NCI-H146 treated with DMSO at 0.1 percent for 48 hours (cell line): ENCODE results near the gene HERC2.
"Not testable (repeated sequence)": the region's sequence is repeated elsewhere in the genome, so short reads cannot be mapped to it uniquely, and the experiment has no call there.

Experiments
- DNase-seq: peaks from one replicate; lab custom pipeline; 2025; ENCODE audit not compliant: unreplicated experiment; lab: John Stamatoyannopoulos, UW

Gene HERC2

DNA sequence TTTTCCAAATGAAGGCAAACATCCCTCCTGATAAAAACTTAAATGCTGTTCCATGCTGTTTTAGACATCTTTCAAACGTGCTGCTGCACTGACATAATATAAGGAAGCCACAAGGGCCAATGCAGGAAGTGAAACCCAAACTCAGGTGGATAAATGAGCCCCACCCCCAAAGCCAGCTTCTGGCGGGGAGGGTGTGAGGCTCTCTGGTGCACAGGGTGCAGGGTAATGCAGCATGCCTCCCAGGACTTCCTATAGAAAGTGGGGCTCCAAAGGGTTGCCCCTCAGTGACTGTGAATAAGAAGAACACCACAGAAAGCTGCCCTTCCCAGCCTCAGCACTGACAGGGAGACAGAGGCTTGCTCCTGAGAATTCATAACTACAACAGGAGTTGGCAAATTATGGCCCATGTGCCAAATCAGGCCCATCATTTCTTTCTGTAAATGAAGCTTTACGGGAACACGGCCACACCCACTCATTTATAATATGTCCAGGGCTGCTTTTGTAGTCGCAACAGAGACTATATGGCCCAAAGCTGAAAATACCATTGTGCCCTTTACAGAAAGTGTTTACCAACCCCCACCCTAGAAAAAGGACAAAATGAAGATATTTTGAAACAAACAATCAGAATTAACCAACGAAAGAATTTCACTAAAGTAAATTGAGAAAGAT, 185.6 kb downstream of the HERC2 start:
- DNase-seq: not testable (repeated sequence)

- DNase-seq: no peak
These were observed 188.7 kb downstream of the HERC2 start for GRCh38 chr15:28133281-28133680.

DNA sequence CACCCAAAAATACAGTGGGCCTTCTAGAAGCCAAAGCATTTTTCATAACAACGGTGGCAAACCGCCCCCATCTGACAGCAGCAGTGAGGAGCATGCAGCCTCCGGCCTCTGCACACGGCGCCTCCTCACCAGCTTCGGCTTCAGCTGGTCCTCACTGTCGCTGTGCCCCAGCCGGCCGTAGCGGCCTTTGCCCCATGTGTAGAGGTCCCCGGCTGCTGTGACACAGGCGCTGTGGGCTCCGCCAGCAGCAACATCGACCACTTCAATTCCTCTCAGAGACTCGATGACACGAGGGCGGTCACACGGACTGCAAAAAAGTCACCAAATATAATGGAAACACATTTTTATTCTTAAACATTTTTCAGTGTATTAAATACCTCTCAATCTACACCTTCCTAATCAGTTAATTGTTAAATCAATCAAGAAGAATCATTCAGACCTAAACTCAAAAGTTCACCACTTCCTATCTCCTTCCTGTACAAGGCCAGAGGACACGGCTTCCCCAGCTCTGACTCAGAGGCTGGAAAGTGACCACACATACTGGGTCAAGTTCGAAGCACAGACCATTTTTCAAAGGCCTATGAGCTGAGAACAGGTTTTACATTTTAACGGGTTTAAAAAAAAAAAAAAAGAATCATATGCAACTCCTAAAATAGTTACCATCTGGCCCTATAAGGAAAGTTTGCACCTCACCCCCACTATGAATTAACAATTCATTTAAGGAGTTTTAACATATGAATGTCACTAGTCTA, 189.3 kb downstream of the HERC2 start:
- no peak for DNase-seq

GRCh38 chr15:28131946-28132345, 190.0 kb downstream of the HERC2 start:
- DNase-seq: no peak

GRCh38 chr15:28131400-28131799, 190.6 kb downstream of the HERC2 start:
- DNase-seq: no peak

- DNase-seq: no peak
These were observed 191.3 kb downstream of the HERC2 start for GRCh38 chr15:28130651-28131050.

DNA sequence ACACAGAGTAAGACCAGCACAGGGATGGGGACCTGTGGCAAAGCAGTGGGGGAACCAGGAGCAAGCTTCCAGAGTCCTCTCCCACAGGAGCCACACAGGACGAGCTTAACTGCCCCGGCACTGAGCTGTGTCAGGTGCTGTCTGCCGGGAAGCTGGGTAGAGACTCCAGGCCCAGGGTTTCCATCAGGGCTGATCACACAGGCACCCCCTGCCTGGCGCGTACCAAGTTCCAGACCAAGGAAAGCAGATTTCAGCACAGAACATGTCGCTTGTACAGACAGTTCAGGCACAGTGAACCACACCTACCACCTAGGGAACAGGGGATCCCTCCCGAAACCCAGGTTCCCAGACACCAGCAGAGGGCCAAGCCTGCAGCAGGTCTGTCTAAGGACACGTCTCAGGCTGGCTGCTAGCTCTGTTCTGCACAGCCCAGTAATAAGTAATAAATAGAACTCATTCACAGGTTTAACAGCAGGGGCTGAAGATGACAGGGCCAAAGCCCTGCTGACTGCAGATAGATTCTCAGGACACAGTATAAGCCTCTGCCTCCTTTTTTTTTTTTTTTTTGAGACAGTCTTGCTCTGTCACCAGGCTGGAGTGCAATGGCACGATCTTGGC, 192.6 kb downstream of the HERC2 start:
- no peak for DNase-seq

DNA sequence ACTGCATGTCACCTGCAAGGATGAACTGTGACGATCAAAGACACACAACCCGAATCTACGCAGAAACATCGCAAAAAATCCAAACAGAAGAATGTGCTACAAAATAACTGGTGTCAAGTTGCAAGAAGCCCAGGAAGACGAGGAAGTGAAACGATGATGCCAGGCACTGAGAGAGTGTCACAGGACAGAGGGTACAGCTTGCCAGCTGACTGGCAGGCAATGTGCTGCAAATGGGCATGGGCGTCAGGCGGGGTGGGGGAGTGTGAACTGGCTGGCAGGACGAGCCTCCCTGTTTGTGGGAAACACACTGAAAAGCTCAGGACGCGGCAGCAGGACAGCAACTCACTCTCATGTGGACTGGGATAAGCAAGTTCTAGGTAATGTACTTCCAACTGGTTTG, 193.9 kb downstream of the HERC2 start:
- no peak for DNase-seq

GRCh38 chr15:28127036-28127435, 194.9 kb downstream of the HERC2 start:
- no peak for DNase-seq

GRCh38 chr15:28125673-28126651, 196.0 kb downstream of the HERC2 start:
- DNase-seq: peak; percentile 3

GRCh38 chr15:28124841-28125240, 197.1 kb downstream of the HERC2 start:
- DNase-seq: no peak

- DNase-seq: peak; percentile 10
These were observed 198.5 kb downstream of the HERC2 start for GRCh38 chr15:28123408-28124023.

- no peak for DNase-seq
These were observed 199.7 kb downstream of the HERC2 start for GRCh38 chr15:28122038-28122949.

DNA sequence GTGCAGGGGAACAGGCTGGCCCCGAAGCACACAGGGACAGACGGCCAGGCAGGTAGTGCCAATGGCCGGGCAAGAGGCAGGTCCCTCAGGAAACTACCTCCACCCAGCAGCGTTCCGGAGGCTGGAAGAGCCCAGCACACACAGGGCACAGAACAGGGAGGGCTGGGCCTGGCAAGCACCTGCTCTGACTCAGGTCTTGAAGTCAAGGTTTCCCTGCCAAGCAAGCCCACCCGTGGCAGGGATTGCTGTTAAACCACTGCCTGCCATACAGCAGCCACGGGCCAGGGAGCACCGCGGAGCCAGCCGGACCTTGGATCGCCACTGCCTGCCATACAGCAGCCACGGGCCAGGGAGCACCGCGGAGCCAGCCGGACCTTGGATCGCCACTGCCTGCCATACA, 200.4 kb downstream of the HERC2 start:
- DNase-seq: not testable (repeated sequence)

DNA sequence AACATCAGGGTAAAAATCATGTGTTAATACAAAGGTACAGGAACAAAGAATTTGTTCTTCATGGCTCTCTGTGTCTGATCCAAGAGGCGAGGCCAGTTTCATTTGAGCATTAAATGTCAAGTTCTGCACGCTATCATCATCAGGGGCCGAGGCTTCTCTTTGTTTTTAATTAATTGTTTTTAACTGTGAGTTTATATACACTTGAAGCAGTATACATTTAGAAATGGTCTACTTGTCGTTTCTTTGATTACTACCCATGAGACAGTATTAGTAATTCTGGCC, 201.7 kb downstream of the HERC2 start:
- DNase-seq: no peak

DNA sequence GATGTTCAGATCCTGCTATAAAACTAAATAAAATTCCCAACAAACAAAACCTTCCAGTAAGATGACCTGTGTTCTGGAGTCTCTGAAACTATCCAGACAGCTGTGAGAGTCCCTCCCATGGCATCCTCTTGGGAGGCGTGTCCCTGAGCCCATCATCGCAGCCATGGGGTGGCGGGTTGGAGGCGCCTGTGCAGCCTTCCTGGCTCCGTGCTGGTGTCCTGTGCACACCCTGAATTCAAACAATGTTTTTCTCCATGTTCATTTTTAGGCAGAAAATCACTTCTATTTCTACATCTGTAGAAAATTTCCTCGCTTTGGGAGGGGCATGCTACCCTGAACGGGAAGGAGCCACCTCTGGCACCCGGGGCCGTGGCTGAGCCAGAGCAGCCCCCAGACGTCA, 203.4 kb downstream of the HERC2 start:
- DNase-seq: no peak

DNA sequence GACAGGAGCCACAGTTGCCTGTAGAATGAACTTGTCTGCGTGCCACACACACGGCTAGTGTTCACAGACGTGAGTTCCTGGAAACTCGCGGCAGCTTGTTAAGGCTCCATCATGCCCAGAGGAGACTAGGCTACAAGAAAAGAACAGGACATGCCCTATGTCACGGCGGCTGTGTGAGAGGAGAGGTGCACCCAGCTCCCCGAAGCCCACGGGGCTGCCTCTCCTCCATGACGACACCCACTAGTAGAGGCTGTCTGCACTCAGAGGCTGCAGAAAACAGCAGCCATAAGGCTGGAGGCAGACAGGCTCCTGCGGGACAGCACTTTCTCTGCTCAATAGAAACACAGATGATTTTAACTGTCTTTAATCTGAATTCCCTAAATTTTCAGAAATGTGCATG, 203.9 kb downstream of the HERC2 start:
- no peak for DNase-seq

DNA sequence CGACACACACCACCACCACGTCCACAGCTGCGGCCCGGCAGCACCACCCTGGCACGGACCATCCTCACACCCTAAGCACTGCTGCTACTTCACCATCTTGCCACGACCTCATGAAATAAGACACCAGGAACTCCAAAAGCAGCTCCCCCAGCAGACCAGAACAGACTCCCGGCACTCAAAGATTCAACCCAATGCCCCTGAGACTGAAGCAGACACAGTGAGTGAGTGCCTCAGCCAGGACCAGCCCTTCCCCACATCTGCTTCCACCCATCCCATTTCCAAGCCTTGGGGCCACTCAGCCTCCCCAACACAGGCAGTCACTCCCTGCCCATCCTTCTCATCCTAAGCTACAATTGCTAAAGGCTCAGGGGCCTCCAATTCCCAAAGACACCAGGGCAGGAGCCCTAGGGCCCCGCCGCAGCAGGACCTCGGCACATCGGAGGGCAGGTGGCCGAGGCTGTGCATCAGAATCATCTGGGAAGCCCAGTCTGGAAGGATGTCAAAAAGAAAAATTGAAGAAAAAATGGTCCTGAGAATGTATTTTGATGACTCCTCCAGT, 204.5 kb downstream of the HERC2 start:
- DNase-seq: no peak
